H54 (cell line): Measurements from ENCODE around the gene PEAK1.
"Not testable (repeated sequence)": the region's sequence is repeated elsewhere in the genome, so short reads cannot be mapped to it uniquely, and the experiment has no call there.

Experiments
- DNase-seq: peaks from one replicate; pipeline ENCODE4 v3.0.0; 2011; ENCODE audit warnings: low spot score, mixed read lengths; ENCODE audit not compliant: insufficient read length
- FAIRE-seq: peaks from 3 replicates; lab custom pipeline; 2011; peaks lifted over from hg19 to GRCh38; lab: Jason Lieb, UNC
- POLR2A ChIP-seq: IDR thresholded peaks from 2 replicates; pipeline ENCODE4 v1.6.1; 2011; ENCODE audit warnings: low read depth, mild to moderate bottlenecking, low read length

Gene PEAK1

DNA sequence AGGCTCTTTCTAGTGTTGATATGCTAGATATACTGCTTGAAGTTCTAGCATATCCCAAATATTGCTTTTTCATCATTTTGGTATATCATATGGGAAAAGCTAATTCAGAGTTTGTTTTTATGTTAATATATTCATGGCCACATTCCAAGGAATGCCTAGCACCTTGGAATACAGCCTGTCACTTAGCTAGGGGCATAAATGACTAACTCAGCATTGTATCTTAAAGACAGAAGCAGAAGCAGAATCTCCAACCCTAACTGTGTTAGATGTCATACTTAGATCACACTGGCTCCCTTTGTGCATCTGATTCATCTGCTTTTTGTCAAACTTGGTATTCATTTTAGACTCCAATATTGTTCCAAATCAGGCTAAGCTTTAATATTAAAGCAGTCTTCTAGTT lies 218.2 kb downstream of the PEAK1 start:
- TF ChIP-seq POLR2A, result no peak
- FAIRE-seq (no peak), DNase-seq (no peak)

DNA sequence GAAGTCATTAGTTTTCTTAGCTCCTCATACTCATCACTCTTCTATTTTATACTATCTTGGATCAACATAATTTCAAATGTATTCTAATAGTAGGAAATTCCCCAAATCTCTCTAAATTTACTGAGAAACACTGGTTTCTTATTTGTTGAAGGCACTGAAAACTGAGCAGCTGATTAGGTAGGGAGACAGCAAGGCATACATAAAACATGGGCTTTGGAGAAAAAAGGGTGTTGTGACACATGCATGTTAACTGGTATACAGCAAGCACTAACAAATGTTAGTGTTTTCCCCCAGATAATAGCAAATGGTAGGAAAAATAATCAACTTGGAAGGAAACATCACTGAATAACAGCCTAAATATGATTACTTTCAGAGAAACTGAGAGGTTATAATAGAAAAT lies 223.5 kb downstream of the PEAK1 start:
- FAIRE-seq, result no peak
- no peak for TF ChIP-seq POLR2A
- DNase-seq, result no peak

GRCh38 chr15:77195586-77195985 lies 224.3 kb downstream of the PEAK1 start:
- DNase-seq (no peak), FAIRE-seq (no peak)
- no peak for TF ChIP-seq POLR2A

GRCh38 chr15:77192451-77192850 lies 227.5 kb downstream of the PEAK1 start:
- DNase-seq, result no peak
- FAIRE-seq, result no peak
- TF ChIP-seq POLR2A, result no peak

- DNase-seq, result no peak
- FAIRE-seq, result no peak
- no peak for TF ChIP-seq POLR2A
Measured at GRCh38 chr15:77191230-77191834, 228.6 kb downstream of the PEAK1 start.

DNA sequence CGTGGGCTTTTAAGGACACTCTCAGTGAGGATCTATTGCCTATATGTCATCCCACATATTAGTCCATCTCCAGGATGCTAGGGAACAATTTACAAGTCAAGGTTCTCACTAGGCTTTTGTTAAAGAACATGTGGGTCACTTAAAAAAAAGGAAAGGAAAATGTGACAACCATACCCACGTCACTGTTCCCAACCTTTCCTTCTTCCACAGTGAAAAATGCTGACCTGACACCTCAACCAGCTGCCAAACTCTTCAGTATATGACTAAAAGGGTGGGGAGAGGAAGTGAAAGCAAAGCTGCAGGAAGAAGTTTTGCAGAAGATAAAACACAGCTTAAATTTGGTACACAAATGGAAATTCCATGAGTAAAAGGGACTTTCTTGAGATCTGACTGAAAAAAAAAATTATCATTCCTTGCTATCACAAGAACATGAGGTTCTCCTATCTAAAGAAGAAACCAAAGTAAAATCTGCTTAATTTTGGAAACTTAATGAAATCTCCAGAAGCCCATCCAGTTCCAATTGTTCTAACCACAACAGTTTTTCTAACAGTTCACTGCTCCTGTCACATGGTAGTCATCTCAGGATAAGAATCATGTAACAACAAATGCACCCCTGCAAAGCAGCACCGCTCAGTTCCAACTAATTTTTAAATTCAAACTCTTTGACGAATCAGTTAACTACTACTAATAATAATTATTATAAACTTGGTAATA lies 232.0 kb downstream of the PEAK1 start:
- FAIRE-seq (peak; percentile 64), DNase-seq (no peak)
- TF ChIP-seq POLR2A, result no peak

DNA sequence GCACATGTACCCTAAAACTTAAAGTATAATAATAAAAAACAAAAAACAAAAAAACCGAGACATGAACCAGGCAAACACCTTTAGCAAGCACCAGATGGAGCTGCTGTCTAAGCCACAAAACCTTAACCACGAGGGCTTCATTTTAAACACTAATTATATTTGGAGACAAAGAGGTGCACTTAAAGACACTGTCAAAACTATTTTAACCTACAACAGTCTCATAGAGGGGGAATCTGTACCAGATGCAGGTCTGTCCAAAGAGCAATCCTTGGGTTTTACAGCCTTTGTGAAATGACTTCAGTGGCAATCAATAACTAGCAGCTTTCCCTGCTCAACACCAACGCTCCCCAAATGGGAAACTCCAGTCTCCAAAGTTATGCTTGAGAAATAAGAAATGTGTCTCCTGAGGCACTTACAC lies 233.3 kb downstream of the PEAK1 start:
- no peak for TF ChIP-seq POLR2A
- DNase-seq (no peak), FAIRE-seq (no peak)

GRCh38 chr15:77185242-77185785 lies 234.6 kb downstream of the PEAK1 start:
- no peak for FAIRE-seq
- no peak for TF ChIP-seq POLR2A

GRCh38 chr15:77184352-77184751 lies 235.6 kb downstream of the PEAK1 start:
- not testable (repeated sequence) for FAIRE-seq, DNase-seq

More at GRCh38 chr15:77185242-77185785, 234.6 kb downstream of the PEAK1 start:
- no peak for DNase-seq

- DNase-seq, result no peak
- TF ChIP-seq POLR2A, result no peak
- no peak for FAIRE-seq
Measured at GRCh38 chr15:77183066-77183465, 236.8 kb downstream of the PEAK1 start.

DNA sequence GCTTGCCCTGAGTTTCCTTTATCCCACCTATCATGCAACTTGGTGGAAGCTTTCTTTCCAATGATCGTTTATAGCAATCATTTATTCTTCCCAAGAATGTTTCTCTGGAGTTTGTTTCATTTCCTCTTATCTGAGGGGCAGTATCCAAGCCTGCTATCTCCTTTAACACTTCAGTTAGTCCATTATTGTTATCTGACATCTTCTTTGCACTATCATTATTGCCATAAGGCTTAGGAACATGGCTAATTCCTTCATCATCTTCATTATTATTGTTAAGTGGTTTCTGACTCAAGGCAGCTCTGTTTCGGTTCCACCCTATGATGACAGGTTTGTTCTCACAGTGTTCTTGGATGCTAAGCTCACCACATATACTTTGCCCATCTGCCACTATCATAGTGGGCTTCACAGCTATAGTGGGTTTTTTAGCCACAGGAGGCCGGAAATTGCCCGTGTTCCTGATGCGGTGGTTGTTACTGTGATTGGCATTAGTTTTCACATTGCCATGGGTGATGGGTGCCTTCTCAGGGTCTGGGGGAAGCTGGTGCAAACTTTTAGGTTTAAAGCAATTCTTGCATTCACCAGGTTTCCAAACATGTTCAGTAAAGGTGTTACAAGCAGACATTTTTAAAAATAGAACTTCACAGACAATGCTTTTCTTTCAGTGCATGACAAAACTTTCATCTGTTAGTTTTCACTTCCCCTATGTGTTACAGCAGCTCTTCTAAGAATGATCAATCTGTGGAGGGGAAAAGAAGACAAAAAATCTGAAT lies 238.4 kb downstream of the PEAK1 start:
- no peak for DNase-seq
- TF ChIP-seq POLR2A, result no peak
- no peak for FAIRE-seq

DNA sequence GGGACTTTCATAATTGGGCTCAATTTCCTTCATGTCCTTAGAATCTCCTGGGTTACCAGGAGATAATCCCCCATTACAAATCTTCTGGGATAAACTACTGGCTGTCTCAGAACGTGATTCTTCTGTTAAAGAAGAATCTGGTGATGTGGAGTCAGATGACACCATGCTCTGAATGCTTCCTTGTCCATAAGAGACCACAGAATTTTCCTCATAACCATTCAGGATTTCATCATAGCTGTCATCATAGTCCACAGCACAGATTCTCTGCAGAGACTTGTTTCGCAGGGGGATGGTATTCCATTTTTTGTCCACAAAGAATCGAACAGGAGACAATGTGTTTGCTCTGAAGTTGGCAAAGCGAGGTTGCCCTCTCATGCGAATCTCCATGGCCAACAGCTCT lies 239.1 kb downstream of the PEAK1 start:
- TF ChIP-seq POLR2A, result no peak
- DNase-seq, result no peak
- no peak for FAIRE-seq

DNA sequence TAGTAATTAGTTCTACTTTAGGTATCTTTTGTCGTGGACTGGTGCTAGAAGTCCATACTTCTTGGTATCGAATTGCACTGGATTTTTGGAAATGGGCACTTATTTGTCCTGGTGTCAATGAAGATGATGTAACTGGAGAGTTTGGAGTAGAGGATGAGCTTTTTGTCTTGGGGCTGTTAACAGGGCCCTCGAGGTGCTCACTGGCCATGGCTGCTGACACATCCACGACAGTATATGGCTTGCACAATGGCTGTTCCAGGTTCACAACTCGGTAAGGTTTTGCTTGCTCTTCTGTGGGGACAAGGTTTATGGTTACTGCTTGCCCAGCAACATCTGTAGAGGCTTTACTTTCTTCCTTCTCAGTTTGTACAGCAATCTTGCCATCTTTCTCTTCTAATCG lies 239.6 kb downstream of the PEAK1 start:
- FAIRE-seq (no peak), DNase-seq (no peak)
- no peak for TF ChIP-seq POLR2A

DNA sequence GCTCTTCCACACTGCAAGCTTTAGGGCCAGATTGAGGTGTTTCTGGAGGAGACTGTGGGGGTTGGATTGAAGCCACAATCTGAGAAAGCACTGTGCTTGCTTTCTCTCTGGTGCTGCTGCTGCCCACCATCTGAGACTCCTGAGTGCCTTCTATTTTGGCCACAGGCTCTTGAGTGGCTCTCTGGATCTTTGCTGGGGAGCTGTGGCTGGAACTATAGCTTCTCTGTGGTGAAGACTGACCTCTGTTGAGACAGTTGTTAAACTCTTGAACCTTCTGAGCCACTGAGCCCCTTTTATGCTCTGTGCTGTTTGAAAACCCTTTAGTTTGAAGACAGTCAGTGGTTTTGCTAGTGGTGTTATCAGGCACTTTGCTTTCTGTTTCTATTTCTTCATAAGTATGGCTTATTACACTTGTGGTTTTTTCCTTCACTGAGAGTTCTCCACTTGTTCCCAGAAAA lies 240.3 kb downstream of the PEAK1 start:
- DNase-seq (no peak), FAIRE-seq (no peak)
- no peak for TF ChIP-seq POLR2A
